ENCODE measurements around the gene MTM1.
A peak's percentile ranks its signal among the peaks of the same experiment; 100 is the strongest.

The MTM1 gene

DNA sequence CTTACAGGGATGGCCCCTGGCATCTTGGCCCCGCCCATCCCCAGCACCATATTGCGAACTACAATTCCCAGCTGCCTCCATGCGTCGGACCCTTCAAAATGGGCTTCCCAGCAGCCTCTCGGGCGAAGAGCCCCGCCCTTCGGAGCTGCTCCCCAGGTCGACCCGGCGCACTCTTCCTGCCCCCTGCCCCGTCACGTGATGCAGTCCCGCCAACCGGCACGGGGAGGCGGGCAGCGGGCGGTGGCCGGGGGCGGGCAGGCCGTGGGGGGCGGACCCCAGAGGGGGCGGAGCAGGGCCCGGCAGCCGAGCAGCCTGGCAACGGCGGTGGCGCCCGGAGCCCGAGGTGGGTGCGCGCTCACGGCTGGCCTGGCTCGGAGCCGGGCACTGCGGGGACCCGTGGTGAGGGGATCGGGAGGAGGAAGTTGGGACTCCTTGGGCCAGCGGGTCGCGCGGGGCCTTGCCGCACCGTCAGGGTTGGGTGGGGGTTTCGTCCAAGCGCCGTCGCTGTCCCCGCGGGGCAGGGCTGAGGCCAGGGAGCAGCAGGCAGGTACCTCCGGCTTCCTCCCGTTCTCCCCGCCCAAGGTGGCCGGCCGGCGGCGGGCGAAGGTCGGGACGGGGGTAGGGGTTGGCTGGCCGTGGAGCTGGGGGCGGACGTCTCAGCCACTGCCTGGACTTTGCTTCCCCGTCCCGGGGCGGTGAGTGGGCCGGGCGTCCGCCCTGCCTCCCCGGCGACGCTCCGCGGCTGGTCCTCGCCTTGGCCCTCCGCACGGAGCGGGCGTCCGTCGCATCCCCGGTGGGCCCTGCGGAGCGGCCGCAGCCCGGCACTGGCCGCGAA lies at the start of gene MTM1:
TSS of gene MTM1 (plus strand) at position 302 of the 835 bp plus-strand sequence. CDS start 23,994 bp downstream, outside the sequence.
- DNase-seq (ENCODE audit: low spot score) = peak; percentile 94

DNA sequence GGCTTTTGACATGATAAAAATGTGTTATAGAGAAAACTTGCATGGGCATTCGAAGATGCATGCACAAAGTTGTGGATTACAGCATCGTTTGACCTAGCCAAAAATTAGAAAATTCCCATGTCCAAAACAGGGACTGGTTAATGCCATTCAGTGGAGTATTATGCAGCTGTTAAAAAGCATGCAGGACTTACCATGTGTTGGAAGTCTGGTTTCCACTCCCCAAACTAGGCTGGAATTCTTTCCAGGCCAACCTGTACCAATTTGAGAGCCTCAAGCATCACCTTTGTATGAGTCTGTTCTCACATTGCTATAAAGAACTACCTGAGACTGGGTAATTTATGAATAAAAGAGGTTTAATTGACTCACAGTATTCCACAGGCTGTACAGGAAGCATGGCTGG lies 45.9 kb upstream of the MTM1 start:
- DNase-seq (ENCODE audit: low spot score) = no peak

DNA sequence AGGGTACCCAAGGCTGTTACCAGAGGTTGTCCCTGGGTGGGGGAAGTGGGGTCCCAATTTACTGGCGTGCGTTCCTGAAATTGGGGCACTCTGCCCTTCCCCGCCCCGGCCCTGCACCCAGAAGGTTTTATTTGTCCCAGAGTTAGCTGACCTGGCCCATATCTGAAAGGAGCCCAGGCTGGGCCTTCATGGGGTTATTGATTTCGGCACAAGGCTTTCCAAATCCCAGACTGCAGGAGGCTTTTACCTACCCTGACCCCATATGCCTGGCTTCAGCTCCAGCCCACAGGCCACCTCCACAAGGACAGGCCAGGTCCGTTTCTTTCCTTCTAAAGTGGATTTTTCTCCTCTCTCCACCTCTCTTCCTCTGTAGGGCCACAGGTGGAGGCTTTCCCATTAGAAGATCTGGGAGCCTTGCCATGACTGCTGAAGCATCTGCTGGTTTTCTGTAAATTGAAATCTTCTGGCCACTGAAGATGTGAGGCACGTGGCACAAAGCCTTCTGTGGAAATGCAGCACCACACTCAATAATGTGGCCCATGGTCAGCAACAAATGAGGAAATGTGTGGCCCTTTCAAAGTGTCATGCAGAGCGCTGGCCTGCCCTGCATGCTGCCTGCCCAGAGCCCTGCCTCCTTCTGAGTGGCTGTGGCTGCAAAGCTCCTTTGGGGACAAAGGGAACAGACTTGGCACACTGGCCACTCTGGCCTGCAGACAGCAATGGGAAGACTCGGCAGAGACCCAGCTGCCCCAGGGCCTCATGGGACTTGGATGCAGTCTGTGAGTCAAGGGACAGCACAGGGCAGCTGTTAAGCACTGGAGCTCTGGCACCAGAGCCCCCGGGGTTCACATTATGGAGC lies 43.1 kb upstream of the MTM1 start:
- no peak for DNase-seq (ENCODE audit: low spot score)

DNA sequence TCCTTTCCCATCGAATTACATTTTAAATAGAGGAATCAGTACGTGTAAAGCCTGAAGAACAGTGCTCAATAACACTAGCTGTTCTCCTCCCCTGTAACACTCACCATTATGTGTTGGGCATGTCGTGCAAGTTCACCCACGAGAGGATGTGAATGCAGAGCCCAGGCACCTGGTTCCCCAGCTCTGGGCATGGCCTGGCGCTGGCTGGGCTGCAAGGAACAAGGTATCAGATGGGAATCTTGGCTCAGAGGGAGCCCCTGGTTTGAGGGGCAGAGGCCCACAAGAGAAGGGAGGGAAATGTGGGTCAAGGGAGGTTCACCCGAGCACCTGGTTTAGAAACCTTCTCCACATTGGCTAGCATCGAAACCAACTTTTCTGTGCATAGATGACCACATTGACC lies 41.7 kb upstream of the MTM1 start:
- no peak for DNase-seq (ENCODE audit: low spot score)

DNA sequence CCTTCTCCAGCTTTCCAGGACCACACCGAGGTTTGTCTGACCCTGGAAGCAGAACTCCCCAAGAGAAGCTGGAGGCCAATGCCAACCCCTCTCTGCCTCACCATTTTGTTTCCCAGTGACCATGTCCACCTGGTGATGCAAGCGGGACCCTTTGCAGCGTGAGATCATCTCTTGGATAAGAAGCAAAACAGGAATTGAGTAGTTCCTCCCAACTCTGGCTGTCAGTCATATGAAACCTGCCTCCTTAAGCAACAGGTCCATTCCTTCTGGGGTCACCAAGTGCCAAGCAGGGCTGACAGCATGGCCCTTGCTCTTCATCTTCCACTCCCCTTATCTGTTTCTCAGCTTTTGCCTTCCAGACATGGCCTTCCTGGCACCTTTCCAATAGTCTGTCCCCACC lies 41.3 kb upstream of the MTM1 start:
- DNase-seq (ENCODE audit: low spot score) = no peak

DNA sequence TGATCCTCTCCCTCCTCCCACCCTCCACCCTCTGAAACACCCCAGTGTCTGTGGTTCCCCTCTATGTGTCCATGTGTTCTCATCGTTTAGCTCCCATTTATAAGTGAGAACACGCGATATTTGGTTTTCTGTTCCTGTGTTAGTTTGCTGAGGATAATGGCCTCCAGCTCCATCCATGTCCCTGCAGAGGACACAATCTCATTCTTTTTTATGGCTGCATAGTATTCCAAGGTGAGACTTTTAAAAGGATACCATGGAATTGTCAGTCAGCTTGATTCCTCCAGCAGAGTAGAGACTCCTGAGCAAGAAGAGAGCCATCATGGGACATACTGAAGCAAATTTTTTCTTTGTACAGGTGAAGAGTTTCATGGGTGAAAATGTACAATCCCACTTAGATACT lies 38.8 kb upstream of the MTM1 start:
- DNase-seq (ENCODE audit: low spot score) = no peak

DNA sequence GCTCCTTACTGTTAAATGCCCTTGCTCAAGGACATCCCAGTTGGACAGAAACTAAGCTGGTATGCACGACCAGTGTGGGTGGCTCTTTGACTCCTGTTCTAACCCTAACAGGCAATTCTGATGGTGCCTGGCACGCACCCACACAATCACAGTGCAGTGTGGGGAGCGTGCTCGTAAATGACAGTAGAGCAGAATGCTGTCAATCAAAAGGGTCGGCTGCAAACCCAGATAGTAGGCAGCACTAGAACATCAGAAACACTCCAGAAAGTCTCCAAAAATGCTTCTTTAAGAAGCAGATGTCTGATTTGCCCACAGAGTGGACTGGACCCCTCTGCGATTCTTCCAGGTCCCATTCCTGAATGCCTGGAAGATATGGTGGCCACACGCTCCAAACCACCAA lies 37.6 kb upstream of the MTM1 start:
- no peak for DNase-seq (ENCODE audit: low spot score)

DNA sequence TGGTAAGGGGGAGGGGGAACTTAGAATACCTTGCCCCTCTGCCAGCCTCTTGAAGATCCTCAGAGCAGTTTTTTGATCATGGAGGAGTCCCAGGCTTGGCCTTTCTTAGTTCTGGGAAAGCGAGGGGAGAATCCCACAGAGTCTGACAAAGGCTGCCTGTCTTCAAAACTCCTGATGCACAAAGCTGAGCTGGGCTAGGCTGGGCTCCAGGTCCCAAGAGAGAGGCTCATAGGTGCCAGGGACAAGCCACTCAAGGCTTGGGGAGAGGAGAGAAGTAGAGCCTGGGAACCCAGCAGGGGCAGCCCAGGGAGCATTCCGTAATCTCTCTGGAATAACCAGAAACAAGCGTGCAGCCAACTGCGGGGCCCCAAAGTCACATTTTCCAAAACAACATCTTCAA lies 37.0 kb upstream of the MTM1 start:
- no peak for DNase-seq (ENCODE audit: low spot score)

DNA sequence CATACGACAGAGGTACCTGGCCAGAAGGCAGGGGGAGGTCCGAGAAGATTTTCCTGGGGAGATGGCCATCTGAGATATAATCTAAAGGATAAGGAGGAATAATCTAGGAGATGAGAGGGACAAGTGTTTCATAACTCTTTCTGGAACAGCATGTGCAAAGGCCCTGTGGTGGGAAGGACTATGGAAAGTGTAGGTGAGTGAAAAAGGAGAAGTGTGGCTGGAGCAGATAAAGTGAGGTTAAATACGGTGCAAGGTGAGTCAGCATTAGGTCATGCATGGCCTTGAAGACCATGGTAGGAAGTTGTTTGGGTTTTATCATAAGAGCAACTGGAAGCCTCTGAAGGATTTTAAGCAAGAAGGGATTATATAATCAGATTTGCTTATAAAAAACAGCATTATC lies 34.6 kb upstream of the MTM1 start:
- peak; percentile 11 for DNase-seq (ENCODE audit: low spot score)

DNA sequence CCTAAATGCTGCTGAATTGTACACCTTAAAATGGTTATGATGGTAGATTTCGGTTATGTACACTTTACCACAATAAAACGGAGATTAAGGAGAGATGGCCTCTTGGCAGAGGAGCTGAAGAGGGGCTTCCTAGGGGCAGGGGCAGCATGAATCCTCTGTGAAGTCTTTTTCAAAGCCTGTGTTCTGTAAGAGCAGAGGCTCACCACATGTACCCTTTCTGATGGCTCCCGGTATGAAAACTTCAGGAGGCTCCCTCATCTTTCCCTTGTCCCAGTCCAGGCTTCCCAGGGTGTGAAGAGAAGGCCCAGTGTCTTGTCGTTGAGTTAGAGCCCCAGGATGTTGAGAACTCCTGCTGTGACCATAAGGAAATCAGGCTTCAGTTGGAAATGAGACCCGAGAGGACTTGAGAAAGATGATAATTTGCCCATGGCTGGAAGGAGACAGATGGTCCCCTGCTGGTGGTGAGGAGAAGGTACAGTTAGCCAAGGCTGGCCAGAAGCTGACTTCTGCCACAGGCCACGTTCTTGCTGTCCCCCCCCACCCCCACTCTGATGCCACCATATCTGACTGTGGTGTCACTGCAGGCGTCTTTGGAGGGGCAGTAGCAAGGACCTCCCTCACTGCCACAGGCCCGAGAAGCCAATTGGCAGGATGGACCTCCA lies 31.8 kb upstream of the MTM1 start:
- DNase-seq (ENCODE audit: low spot score) = peak; percentile 48

DNA sequence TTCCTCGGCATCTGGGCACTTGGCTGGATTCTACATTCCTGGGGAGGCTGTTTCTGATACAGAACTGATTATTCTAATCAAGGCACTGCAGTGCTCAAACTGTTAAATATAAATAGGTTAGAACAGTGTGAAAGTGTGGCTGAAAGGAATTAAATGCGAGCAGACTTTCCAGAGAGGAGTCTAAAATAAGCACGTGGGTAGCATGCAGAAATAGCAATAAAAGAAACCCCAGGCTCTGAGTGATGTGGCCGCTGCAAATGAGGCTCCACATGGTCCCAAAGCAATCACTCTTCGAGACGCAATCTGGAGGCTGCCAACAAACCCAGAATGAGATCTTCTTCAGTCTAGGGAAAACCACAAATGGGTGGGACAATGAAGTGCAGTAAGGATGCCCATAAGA lies 30.6 kb upstream of the MTM1 start:
- no peak for DNase-seq (ENCODE audit: low spot score)

DNA sequence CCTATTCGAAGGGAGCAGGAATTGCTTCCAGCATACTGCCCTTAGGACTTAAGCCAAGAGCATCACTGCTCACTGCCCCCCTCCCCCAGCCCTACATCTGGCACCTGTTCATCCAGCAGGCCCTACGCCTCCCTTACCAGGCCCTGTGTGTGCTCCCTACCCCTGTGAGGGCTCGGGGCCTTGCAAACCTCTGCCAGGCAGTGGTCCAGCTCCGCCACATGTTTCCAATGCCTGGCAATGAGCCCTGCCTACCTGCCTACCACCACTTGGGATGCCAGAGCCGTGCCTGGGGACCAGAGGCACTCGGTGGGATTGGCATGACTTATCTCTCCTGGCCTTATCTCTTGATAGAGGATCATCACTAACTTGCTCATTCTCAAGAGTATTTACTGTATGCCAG lies 27.5 kb upstream of the MTM1 start:
- no peak for DNase-seq (ENCODE audit: low spot score)

DNA sequence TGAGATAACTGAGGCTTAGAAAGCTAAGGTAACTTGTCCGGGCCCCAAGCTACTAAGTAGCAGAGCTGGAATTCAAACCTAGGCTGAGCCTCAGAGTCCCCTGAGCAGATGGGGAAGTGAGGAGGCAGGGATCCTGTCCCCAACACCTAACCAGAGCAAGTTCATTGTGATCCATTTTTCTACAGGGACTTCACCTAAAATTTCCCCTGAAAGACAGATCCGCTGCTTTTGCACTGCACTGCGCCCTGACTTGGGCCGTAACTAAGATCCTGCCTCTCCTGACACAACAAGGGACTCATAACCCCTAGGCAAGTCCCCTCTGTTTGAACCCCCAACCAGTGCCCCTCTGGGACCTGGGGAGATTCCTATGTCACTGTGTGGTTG lies 25.6 kb upstream of the MTM1 start:
- DNase-seq (ENCODE audit: low spot score) = no peak

DNA sequence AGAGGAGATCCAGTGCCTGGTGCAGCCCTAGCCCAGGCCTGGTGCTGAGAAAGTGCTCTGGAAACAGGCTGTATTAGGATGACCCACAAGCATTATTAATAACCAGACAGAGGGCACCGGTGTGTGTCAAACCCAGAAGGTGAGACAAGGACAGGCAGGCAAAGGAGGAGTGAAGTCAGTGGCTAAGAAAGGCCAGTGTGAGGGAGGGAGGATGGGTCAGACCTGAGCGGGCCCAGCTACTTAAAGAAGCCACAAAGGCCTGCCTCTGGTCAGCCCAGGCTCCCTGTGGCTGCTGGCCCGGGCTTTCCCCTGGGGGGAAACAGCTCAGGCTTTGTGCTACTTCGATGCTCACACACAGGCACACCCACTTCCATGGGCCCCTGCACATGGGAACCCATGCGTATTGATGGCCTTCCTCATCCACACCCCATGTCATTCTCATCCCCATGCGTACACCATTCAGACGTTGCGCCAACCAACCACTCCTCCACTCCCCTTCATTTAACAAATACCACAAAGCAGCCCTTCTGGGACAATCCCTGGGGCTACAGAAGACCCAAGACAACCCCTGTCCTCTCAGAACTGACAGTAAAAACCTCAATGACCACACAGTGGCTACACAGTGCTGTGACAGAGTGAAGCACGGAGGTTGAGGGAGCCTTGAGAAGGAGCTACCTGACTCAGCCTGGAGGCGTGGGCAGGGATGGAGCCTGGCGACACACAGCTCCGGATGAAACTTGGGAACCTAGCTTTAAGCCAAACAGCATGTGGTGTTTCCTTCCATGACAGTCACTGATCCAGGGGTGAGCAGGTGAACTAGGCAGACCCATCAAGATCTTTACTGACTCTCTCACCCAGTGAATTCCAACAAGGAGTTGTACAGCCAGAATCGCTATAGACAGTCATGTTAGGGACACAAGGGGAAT lies 24.9 kb upstream of the MTM1 start:
- DNase-seq (ENCODE audit: low spot score) = no peak

DNA sequence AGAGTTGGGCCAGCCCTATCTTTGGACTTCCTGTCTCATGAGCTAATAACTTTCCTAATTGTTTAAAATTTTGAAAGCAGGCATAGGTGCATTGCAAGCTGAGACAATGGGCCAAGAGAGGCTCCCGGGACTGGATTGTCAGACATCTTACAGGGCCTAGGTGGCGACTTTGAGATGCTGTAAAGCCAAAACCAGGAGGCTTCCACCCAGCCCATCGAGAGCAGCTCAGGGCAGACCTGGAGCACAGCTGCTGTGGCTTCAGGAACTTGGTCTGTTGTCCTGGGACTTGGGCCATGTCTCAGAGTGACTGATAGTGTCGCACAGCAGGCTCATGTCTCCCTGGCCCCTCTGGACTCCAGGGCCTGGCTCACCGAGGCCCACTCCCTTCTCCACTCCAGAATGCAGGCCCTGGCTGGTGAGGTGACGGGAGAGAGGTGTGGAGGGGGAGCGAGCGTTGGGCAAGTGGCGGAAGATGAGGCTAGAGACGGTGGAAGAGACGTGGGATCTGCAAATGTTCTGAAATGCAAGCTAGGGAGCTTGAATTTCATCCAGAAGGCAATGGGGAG lies 24.1 kb upstream of the MTM1 start:
- no peak for DNase-seq (ENCODE audit: low spot score)

DNA sequence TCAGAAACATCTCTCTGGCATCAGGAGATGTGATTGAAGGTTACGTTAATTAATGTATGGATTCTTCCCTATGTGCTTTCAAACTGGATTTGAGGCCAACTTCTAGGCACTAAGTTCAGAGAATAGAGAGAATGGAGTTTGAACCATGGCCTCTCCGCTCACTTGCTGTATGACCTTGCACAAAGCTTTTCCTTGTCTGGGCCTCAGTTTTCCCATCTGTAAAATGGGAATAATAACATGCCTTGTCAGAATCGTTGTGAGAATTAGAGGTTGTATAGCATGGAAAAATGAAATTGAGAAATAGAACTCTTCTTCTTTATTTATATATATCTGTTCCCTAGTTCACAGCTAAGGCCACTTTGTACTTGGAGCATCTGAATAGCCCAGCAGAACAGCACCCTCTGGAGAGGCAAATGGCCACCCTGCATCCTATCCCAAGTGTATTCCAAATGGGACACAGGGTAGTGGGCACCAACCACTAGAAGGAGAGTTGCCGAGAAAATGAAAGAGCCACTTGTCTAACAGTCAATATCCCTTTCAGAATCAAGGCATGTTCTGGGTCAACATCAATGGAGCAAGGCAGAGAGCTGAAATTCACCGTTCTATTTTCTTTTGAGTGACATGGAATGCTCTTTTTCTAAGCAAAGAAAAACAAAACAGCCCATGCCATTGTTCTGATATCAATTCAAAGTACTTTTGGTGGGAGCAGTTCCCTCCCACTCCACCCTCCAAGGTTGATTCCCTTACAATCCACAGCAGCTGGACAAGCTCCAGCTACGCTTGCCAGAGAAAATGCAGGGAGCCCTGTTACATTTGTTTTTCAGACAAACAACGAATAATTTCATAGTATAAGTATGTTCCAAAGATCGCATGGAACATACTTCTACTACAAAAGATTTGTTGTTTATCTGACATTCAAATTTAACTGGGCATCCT lies 23.3 kb upstream of the MTM1 start:
- DNase-seq (ENCODE audit: low spot score) = no peak

DNA sequence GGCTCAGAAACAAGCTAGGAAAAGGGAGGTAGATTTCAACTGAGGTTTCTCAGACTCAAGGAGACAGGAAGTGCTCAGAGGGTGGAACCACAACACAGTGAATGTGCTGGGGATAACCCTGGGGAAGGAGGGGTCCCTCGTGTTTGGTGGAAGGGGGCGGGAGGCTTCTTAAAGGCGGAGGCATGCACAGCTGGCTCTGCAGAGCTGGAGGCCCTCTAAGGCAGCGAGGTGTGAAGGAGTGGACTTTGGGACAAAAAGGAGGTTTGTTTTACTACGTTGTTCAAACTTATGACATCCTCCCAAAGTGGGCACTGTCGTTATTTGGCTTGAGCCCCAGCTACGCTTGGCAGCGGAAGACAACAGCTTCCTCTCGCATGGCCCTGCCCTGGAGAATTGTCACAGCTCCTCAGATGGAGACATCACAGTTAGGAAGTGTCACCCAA lies 21.7 kb upstream of the MTM1 start:
- DNase-seq (ENCODE audit: low spot score) = no peak

DNA sequence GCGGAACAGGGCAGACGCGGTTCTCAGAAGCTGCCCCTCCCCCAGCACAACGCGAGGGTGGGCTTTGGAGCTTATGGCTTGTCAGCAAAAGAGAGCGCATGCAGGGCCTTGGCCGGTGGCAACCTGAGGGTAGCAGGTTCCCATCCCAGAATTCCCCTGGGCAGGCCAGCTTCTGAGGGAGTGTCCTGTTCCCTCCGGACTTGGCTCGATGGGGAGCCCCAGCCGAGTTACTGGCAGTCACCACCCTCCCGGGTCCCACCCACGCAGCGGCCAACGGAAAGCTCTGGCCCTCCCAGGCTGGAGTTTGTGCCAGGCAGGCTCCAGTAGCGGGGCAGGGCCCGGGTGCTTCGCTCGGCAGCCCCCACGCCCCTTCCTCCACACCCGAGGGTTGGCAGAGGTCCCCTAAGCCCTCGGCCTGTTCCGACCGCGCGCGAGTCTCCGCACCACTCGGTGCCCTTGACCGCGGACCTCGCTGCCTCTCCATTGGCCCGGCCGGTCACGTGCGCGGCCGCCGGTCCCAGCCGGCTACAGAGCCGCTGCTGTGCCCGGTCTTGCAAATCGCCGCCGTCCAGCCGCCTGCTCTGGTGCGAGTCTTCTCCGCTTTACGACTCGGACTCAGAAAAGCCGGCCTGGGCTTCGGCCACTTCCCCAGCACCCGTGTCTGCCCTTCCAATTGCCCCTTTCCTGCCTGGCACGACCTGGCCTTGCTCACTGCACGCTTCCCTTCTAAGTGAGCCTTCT lies 20.9 kb upstream of the MTM1 start:
- DNase-seq (ENCODE audit: low spot score) = no peak

DNA sequence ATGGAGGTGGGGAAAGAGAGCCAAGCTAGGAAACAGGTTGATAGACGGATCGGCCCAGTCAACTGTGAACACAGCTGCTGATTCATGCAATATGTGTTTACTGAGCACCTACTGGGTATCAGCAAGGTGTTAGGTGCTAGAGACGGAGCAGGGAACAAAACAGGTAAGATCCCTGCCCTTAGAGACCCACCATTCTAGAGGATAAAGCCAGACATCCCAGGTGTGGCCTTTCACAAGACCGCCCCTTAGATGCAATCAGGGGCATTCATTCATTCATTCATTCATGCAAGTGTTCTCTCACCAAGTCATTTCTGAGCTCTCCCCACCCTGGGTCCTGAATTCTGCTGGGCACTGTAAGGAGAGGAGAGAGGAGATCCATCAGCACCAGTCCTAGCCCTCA lies 20.2 kb upstream of the MTM1 start:
- DNase-seq (ENCODE audit: low spot score) = no peak
